AG09309 (cell line): ENCODE results near the gene GPR173.
A peak's percentile ranks its signal among the peaks of the same experiment; 100 is the strongest.

Experiments
- DNase-seq: peaks from one replicate; pipeline ENCODE4 v3.0.0-alpha.2; 2010; ENCODE audit warnings: low read depth
- H3K4me3 ChIP-seq: 2 replicates; pipeline ENCODE4 v1.5.1; 2011; ENCODE audit warnings: mild to moderate bottlenecking, low read depth, low read length, moderate library complexity; ENCODE audit not compliant: control insufficient read depth
- TF ChIP-seq, protein P1 (sequence below): IDR thresholded peaks from 2 replicates; pipeline ENCODE4 v1.5.1; 2011; ENCODE audit warnings: mild to moderate bottlenecking, low read depth, low read length, inconsistent platforms; ENCODE audit not compliant: insufficient read depth, control insufficient read depth; ENCODE audit errors: missing control alignments

The GPR173 gene

DNA sequence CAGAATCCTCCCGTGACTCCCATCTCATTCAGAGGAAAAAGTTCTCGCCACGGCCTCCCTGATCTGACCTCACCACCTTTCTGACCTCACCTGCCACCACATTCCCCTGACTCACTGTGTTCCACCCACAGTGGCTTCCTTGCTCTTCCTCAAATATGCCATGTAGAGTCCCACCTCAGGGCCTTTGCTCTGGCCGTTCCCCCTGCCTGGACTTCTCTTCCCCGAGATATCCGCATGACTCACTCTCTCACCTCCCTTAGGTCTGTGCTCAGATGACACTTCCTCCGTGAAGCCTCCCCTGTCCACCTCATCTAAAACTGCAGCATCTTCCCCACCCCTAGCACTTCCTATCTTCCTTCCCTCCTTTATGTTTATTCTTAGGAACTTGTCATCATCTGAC lies 26.4 kb downstream of the GPR173 start:
- TF ChIP-seq, protein P1, sequence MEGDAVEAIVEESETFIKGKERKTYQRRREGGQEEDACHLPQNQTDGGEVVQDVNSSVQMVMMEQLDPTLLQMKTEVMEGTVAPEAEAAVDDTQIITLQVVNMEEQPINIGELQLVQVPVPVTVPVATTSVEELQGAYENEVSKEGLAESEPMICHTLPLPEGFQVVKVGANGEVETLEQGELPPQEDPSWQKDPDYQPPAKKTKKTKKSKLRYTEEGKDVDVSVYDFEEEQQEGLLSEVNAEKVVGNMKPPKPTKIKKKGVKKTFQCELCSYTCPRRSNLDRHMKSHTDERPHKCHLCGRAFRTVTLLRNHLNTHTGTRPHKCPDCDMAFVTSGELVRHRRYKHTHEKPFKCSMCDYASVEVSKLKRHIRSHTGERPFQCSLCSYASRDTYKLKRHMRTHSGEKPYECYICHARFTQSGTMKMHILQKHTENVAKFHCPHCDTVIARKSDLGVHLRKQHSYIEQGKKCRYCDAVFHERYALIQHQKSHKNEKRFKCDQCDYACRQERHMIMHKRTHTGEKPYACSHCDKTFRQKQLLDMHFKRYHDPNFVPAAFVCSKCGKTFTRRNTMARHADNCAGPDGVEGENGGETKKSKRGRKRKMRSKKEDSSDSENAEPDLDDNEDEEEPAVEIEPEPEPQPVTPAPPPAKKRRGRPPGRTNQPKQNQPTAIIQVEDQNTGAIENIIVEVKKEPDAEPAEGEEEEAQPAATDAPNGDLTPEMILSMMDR = no peak
- H3K4me3 ChIP-seq = no peak overlapping the region
- DNase-seq = no peak

DNA sequence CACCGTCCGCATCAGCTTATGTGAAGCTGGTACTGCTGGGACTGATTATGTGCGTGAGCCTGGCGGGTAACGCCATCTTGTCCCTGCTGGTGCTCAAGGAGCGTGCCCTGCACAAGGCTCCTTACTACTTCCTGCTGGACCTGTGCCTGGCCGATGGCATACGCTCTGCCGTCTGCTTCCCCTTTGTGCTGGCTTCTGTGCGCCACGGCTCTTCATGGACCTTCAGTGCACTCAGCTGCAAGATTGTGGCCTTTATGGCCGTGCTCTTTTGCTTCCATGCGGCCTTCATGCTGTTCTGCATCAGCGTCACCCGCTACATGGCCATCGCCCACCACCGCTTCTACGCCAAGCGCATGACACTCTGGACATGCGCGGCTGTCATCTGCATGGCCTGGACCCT lies 28.1 kb downstream of the GPR173 start:
- TF ChIP-seq, protein P1 = no peak
- no peak overlapping the region for H3K4me3 ChIP-seq
- DNase-seq = no peak

DNA sequence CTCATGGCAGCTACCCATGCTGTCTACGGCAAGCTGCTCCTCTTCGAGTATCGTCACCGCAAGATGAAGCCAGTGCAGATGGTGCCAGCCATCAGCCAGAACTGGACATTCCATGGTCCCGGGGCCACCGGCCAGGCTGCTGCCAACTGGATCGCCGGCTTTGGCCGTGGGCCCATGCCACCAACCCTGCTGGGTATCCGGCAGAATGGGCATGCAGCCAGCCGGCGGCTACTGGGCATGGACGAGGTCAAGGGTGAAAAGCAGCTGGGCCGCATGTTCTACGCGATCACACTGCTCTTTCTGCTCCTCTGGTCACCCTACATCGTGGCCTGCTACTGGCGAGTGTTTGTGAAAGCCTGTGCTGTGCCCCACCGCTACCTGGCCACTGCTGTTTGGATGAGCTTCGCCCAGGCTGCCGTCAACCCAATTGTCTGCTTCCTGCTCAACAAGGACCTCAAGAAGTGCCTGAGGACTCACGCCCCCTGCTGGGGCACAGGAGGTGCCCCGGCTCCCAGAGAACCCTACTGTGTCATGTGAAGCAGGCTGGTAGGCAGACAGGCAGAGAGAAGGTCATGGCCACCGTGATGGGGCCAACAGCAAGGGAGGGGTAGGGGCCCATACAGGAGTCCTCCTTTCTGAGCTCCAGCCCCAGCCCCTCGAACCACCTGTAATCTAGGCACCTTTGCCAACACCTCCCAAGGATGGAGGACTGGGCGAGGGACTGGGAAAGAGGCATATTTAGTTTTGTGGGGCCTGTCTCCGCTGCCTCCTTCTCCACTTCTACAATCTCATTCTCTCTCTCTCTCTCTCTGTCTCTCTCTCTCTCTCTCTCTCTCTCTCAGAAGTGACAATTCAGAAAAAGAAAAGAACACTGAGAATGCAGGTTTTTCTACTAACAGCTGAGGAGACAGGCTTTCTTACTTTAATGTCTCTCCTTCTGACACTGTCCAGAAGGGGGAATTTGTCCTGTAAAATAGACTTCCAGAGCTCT lies 28.9 kb downstream of the GPR173 start:
- DNase-seq = no peak
- TF ChIP-seq, protein P1 = no peak
- H3K4me3 ChIP-seq = no peak overlapping the region

- TF ChIP-seq, protein P1 = no peak
- no peak overlapping the region for H3K4me3 ChIP-seq
- DNase-seq = no peak
Observed at GRCh38 chrX:53078943-53079342, 30.4 kb downstream of the GPR173 start.

DNA sequence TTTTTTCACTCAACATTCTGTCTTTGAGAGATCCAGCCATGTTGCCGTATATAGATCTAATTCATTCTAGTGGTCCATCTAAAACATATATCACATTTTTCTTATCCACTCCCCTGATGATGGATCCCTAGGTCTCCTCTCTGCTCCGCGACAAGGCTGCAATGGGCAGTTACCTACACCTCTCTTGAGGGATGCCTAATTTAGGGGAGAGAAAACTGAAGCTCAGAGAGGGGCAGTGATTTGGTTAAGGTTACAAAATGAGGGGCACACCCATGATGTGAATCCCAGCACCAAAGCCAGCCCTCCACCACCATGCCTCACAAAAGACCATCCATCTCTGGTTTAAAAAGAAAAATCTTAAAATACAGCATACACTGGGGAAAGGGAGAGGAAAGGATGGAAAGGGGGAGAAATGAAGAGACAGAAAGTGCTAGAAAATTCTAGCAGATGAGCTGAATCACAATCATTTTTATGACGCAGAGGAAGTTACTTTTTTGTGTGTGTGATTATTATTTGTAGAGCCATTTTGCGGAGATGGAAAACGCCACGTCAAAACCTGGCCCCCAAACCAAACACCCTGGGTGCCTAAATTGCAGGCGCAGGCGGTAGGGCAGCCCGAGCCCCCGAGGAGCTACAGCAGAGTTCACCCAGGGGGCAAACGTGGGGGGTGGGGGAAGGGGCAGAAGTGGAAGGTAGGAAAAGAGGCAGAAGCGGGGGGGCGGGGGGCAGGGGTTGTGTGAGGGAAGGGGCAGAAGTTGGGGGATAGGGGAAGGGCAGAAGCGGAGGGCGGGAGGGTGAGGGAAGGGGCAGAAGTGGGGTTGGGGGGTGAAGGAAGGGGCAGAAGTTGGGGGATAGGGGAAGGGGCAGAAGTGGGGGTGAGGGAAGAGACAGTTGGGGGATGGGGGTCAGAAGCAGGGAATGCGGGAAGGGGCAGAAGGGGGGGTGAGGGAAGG lies 32.3 kb downstream of the GPR173 start:
- TF ChIP-seq, protein P1 = no peak
- H3K4me3 ChIP-seq = peak overlapping the region; percentile 26
- no peak for DNase-seq
